Measurements from ENCODE around the gene TMEM190. TPM values are rescaled to one million over a fixed set of nuclear protein-coding genes. Genes with fewer than 3 reads are reported as not detected.

The TMEM190 gene
- total and polyA plus RNA-seq, 9 of the 15 experiments (the other 6 are each of a cell fraction or from before 2014, with no cell fraction given): not detected

DNA sequence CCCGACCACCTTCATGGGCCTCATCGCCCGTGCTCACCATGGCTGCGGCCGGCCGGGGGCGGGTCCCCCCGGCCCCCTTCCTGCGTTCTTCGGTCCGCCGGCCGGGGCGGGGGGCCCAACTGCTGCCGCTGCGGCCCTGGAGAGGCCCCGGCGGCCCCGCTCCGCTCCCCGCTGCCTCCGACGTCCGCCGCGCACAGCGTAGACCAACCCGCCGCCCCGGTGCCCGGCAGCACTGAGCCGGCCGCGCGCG is 30.8 kb downstream of the TMEM190 start, which contains the start of gene UBE2S (continued):
- TF ChIP-seq, protein P1, sequence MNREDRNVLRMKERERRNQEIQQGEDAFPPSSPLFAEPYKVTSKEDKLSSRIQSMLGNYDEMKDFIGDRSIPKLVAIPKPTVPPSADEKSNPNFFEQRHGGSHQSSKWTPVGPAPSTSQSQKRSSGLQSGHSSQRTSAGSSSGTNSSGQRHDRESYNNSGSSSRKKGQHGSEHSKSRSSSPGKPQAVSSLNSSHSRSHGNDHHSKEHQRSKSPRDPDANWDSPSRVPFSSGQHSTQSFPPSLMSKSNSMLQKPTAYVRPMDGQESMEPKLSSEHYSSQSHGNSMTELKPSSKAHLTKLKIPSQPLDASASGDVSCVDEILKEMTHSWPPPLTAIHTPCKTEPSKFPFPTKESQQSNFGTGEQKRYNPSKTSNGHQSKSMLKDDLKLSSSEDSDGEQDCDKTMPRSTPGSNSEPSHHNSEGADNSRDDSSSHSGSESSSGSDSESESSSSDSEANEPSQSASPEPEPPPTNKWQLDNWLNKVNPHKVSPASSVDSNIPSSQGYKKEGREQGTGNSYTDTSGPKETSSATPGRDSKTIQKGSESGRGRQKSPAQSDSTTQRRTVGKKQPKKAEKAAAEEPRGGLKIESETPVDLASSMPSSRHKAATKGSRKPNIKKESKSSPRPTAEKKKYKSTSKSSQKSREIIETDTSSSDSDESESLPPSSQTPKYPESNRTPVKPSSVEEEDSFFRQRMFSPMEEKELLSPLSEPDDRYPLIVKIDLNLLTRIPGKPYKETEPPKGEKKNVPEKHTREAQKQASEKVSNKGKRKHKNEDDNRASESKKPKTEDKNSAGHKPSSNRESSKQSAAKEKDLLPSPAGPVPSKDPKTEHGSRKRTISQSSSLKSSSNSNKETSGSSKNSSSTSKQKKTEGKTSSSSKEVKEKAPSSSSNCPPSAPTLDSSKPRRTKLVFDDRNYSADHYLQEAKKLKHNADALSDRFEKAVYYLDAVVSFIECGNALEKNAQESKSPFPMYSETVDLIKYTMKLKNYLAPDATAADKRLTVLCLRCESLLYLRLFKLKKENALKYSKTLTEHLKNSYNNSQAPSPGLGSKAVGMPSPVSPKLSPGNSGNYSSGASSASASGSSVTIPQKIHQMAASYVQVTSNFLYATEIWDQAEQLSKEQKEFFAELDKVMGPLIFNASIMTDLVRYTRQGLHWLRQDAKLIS (CRISPR knock-in tag; IDR thresholded peaks at IDR 0.05): peak; percentile 98; the same call in 1 of the 2 replicates
- peak; percentile 36 for TF ChIP-seq HCFC1 (IDR thresholded peaks at IDR 0.05; ENCODE audit: low read depth, low read length)
- TF ChIP-seq, protein P2, sequence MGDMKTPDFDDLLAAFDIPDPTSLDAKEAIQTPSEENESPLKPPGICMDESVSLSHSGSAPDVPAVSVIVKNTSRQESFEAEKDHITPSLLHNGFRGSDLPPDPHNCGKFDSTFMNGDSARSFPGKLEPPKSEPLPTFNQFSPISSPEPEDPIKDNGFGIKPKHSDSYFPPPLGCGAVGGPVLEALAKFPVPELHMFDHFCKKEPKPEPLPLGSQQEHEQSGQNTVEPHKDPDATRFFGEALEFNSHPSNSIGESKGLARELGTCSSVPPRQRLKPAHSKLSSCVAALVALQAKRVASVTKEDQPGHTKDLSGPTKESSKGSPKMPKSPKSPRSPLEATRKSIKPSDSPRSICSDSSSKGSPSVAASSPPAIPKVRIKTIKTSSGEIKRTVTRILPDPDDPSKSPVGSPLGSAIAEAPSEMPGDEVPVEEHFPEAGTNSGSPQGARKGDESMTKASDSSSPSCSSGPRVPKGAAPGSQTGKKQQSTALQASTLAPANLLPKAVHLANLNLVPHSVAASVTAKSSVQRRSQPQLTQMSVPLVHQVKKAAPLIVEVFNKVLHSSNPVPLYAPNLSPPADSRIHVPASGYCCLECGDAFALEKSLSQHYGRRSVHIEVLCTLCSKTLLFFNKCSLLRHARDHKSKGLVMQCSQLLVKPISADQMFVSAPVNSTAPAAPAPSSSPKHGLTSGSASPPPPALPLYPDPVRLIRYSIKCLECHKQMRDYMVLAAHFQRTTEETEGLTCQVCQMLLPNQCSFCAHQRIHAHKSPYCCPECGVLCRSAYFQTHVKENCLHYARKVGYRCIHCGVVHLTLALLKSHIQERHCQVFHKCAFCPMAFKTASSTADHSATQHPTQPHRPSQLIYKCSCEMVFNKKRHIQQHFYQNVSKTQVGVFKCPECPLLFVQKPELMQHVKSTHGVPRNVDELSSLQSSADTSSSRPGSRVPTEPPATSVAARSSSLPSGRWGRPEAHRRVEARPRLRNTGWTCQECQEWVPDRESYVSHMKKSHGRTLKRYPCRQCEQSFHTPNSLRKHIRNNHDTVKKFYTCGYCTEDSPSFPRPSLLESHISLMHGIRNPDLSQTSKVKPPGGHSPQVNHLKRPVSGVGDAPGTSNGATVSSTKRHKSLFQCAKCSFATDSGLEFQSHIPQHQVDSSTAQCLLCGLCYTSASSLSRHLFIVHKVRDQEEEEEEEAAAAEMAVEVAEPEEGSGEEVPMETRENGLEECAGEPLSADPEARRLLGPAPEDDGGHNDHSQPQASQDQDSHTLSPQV (IDR thresholded peaks at IDR 0.05): peak; percentile 52; the same call in 1 of the 2 replicates
- peak; percentile 63; the same call in 1 of the 2 replicates for TF ChIP-seq CHCHD3 (CRISPR knock-in tag; IDR thresholded peaks at IDR 0.05)
- peak; percentile 94 for TF ChIP-seq POLR2AphosphoS5 (IDR thresholded peaks at IDR 0.05; ENCODE audit: control insufficient read depth, insufficient read depth, low read depth, low read length)
- peak; percentile 100 for TF ChIP-seq POLR2G (IDR thresholded peaks at IDR 0.05; ENCODE audit: low read depth, low read length)
- TF ChIP-seq, protein P3, sequence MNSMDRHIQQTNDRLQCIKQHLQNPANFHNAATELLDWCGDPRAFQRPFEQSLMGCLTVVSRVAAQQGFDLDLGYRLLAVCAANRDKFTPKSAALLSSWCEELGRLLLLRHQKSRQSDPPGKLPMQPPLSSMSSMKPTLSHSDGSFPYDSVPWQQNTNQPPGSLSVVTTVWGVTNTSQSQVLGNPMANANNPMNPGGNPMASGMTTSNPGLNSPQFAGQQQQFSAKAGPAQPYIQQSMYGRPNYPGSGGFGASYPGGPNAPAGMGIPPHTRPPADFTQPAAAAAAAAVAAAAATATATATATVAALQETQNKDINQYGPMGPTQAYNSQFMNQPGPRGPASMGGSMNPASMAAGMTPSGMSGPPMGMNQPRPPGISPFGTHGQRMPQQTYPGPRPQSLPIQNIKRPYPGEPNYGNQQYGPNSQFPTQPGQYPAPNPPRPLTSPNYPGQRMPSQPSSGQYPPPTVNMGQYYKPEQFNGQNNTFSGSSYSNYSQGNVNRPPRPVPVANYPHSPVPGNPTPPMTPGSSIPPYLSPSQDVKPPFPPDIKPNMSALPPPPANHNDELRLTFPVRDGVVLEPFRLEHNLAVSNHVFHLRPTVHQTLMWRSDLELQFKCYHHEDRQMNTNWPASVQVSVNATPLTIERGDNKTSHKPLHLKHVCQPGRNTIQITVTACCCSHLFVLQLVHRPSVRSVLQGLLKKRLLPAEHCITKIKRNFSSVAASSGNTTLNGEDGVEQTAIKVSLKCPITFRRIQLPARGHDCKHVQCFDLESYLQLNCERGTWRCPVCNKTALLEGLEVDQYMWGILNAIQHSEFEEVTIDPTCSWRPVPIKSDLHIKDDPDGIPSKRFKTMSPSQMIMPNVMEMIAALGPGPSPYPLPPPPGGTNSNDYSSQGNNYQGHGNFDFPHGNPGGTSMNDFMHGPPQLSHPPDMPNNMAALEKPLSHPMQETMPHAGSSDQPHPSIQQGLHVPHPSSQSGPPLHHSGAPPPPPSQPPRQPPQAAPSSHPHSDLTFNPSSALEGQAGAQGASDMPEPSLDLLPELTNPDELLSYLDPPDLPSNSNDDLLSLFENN (IDR thresholded peaks at IDR 0.05; ENCODE audit: low read depth in 2 of 2, low read length in 2 of 2): peak in 1 of 2 experiments; percentile 52; a peak in 1 of 4 replicates
- peak; percentile 98 for TF ChIP-seq PRPF4 (IDR thresholded peaks at IDR 0.05; ENCODE audit: insufficient read depth, low read depth, low read length, poor library complexity, severe bottlenecking)
- TF ChIP-seq RBM14 (IDR thresholded peaks at IDR 0.05; ENCODE audit: borderline replicate concordance, insufficient read depth, low read depth, low read length): peak; percentile 89; the same call in 1 of the 2 replicates
- TF ChIP-seq FIP1L1 (IDR thresholded peaks at IDR 0.05; ENCODE audit: low read depth, low read length, poor library complexity, severe bottlenecking): peak; percentile 98
- peak; percentile 95 for TF ChIP-seq GTF2A2 (tag; IDR thresholded peaks at IDR 0.05)
- TF ChIP-seq POLR2H (tag; IDR thresholded peaks at IDR 0.05; ENCODE audit: low read depth): peak; percentile 98
- TF ChIP-seq FUS (optimal IDR thresholded peaks at IDR 0.05; ENCODE audit: low read depth, low read length): peak; percentile 90
- TF ChIP-seq, protein P4, sequence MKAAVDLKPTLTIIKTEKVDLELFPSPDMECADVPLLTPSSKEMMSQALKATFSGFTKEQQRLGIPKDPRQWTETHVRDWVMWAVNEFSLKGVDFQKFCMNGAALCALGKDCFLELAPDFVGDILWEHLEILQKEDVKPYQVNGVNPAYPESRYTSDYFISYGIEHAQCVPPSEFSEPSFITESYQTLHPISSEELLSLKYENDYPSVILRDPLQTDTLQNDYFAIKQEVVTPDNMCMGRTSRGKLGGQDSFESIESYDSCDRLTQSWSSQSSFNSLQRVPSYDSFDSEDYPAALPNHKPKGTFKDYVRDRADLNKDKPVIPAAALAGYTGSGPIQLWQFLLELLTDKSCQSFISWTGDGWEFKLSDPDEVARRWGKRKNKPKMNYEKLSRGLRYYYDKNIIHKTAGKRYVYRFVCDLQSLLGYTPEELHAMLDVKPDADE (conservative IDR thresholded peaks at IDR 0.05; ENCODE audit: control insufficient read depth, low read depth, low read length): peak; percentile 76
- TF ChIP-seq ZSCAN29 (IDR thresholded peaks at IDR 0.05): peak; percentile 69; the same call in 1 of the 2 replicates

Data from K562 (cell line).